Neural cell (in vitro differentiated cells): ENCODE data around the gene INTS7. TPM values are rescaled to one million over a fixed set of nuclear protein-coding genes. Genes with fewer than 3 reads are reported as not detected.

ENCODE experiments used
- H2AFZ ChIP-seq: fragments of 200-600, 300-800 bp; sonication (generic), shearing (Covaris generic); 2 replicates; pipeline ENCODE4 v1.6.0; 2014; ENCODE audit warnings: low read depth, mild to moderate bottlenecking, antibody characterized with exemption, low read length, moderate library complexity
- H3F3A ChIP-seq: fragments of 200-600 bp; shearing (Covaris generic); 2 replicates; pipeline ENCODE4 v1.6.1; 2016; ENCODE audit warnings: mild to moderate bottlenecking, moderate library complexity, mixed read lengths, antibody characterized with exemption, low read length; ENCODE audit not compliant: insufficient read depth, poor library complexity, severe bottlenecking
- H3K27ac ChIP-seq: fragments of 200-600, 300-800 bp; sonication (generic), shearing (Covaris generic); 2 replicates; pipeline ENCODE4 v1.5.1; 2014; ENCODE audit warnings: mild to moderate bottlenecking, low read length, moderate library complexity
- H3K27me3 ChIP-seq: fragments of 300-800, 200-600 bp; sonication (generic), shearing (Covaris generic); 2 replicates; pipeline ENCODE4 v1.6.0; 2014; ENCODE audit warnings: mild to moderate bottlenecking, low read depth, low read length, moderate library complexity; ENCODE audit not compliant: insufficient read depth
- H3K36me3 ChIP-seq: fragments of 300-800, 200-600 bp; sonication (generic), shearing (Covaris generic); 2 replicates; pipeline ENCODE4 v1.5.1; 2014; ENCODE audit warnings: mild to moderate bottlenecking, antibody characterized with exemption, low read length, moderate library complexity; ENCODE audit not compliant: insufficient read depth
- H3K4me2 ChIP-seq: fragments of 300-800, 200-600 bp; sonication (generic), shearing (Covaris generic); 2 replicates; pipeline ENCODE4 v1.6.0; 2014; ENCODE audit warnings: mild to moderate bottlenecking, low read length
- H3K4me3 ChIP-seq: fragments of 300-800, 200-600 bp; sonication (generic), shearing (Covaris generic); 2 replicates; pipeline ENCODE4 v1.5.1; 2014; ENCODE audit warnings: mild to moderate bottlenecking, low read length, moderate library complexity
- H3K79me2 ChIP-seq: fragments of 200-600 bp; shearing (Covaris generic); replicated peaks from 2 replicates; pipeline ENCODE4 v1.6.0; 2014; ENCODE audit warnings: mild to moderate bottlenecking, low read length, moderate library complexity; ENCODE audit not compliant: insufficient read depth
- H3K9ac ChIP-seq: fragments of 300-800, 200-600 bp; sonication (generic), shearing (Covaris generic); 2 replicates; pipeline ENCODE4 v1.6.1; 2016; ENCODE audit warnings: mild to moderate bottlenecking, low read length, mixed read lengths
- H3K9me2 ChIP-seq: fragments of 200-600 bp; shearing (Covaris generic); 2 replicates; pipeline ENCODE4 v1.6.1; 2016; ENCODE audit warnings: mild to moderate bottlenecking, low read length, mixed read lengths; ENCODE audit not compliant: insufficient read depth
- H3K9me3 ChIP-seq: fragments of 200-600, 300-800 bp; sonication (generic), shearing (Covaris generic); 2 replicates; pipeline ENCODE4 v1.6.1; 2016; ENCODE audit warnings: mild to moderate bottlenecking, mixed run types, low read length, moderate library complexity, mixed read lengths
- H4K20me1 ChIP-seq: fragments of 200-600 bp; shearing (Covaris generic); 2 replicates; pipeline ENCODE4 v1.6.1; 2016; ENCODE audit warnings: mild to moderate bottlenecking, mixed run types; ENCODE audit not compliant: insufficient read depth
- CTCF ChIP-seq: fragments of 450-650 bp; IDR thresholded peaks from 2 replicates; pipeline ENCODE4 v1.5.1; 2014; ENCODE audit warnings: antibody characterized with exemption, mild to moderate bottlenecking, moderate library complexity; ENCODE audit not compliant: poor library complexity, severe bottlenecking
- EP300 ChIP-seq: fragments of 450-650 bp; conservative IDR thresholded peaks from 2 replicates; pipeline ENCODE4 v1.6.1; 2014; ENCODE audit warnings: antibody characterized with exemption, mild to moderate bottlenecking, moderate library complexity; ENCODE audit not compliant: poor library complexity, severe bottlenecking
- EZH2 ChIP-seq: fragments of 200-600, 300-800 bp; shearing (Covaris generic), sonication (generic); IDR thresholded peaks from 2 replicates; pipeline ENCODE4 v1.6.1; 2014; ENCODE audit warnings: antibody characterized with exemption, low read length, borderline replicate concordance, mild to moderate bottlenecking; ENCODE audit not compliant: insufficient read depth, poor library complexity, severe bottlenecking
- MXI1 ChIP-seq: fragments of 450-650 bp; conservative IDR thresholded peaks from 2 replicates; pipeline ENCODE4 v1.6.1; 2014; ENCODE audit warnings: antibody characterized with exemption, mild to moderate bottlenecking; ENCODE audit not compliant: poor library complexity, severe bottlenecking
- POLR2AphosphoS5 ChIP-seq: IDR thresholded peaks from 2 replicates; pipeline ENCODE4 v1.6.1; 2012
- RAD21 ChIP-seq: fragments of 450-650 bp; conservative IDR thresholded peaks from 2 replicates; pipeline ENCODE4 v1.6.1; 2014; ENCODE audit warnings: antibody characterized with exemption, mild to moderate bottlenecking, moderate library complexity
- SMC3 ChIP-seq: fragments of 450-650 bp; conservative IDR thresholded peaks from 2 replicates; pipeline ENCODE4 v1.6.1; 2014; ENCODE audit warnings: antibody characterized with exemption, mild to moderate bottlenecking, moderate library complexity; ENCODE audit not compliant: poor library complexity
- TAF1 ChIP-seq: IDR thresholded peaks from 2 replicates; pipeline ENCODE4 v1.6.1; 2012; ENCODE audit warnings: low read depth
- polyA plus RNA-seq: library from polyadenylated mRNA; depleted of rRNA; stranded (reverse); fragments of >200 nt; gene quantifications from 2 replicates; pipeline ENCODE4 v1.2.3, GENCODE V29; 2014
- TF ChIP-seq, protein P1 (sequence below): IDR thresholded peaks from 2 replicates; pipeline ENCODE4 v1.6.1; 2012; ENCODE audit warnings: borderline replicate concordance

Gene INTS7
- polyA plus RNA-seq, 1 donor from 2014 or later: 23.6 TPM

- Histone ChIP-seq H3K9me2 (no peaks in the 10 kb centered on the region), H3K79me2 (no peaks in the 10 kb centered on the region), H3K36me3 (peaks cover 5% of the 10 kb centered on the region), H4K20me1 (no peaks in the 10 kb centered on the region), H3K27me3 (no peaks in the 10 kb centered on the region), H3K9ac (no peak overlapping the region), H3K4me3 (no peak overlapping the region), H2AFZ (no peak overlapping the region), H3K4me2 (no peak overlapping the region), H3K9me3 (no peaks in the 10 kb centered on the region), H3K27ac (no peak overlapping the region), H3F3A (no peaks in the 10 kb centered on the region)
- TF ChIP-seq CTCF (no peak), TAF1 (no peak), EP300 (no peak), EZH2 (no peak), RAD21 (no peak), SMC3 (no peak), MXI1 (no peak), POLR2AphosphoS5 (no peak)
- TF ChIP-seq, protein P1, sequence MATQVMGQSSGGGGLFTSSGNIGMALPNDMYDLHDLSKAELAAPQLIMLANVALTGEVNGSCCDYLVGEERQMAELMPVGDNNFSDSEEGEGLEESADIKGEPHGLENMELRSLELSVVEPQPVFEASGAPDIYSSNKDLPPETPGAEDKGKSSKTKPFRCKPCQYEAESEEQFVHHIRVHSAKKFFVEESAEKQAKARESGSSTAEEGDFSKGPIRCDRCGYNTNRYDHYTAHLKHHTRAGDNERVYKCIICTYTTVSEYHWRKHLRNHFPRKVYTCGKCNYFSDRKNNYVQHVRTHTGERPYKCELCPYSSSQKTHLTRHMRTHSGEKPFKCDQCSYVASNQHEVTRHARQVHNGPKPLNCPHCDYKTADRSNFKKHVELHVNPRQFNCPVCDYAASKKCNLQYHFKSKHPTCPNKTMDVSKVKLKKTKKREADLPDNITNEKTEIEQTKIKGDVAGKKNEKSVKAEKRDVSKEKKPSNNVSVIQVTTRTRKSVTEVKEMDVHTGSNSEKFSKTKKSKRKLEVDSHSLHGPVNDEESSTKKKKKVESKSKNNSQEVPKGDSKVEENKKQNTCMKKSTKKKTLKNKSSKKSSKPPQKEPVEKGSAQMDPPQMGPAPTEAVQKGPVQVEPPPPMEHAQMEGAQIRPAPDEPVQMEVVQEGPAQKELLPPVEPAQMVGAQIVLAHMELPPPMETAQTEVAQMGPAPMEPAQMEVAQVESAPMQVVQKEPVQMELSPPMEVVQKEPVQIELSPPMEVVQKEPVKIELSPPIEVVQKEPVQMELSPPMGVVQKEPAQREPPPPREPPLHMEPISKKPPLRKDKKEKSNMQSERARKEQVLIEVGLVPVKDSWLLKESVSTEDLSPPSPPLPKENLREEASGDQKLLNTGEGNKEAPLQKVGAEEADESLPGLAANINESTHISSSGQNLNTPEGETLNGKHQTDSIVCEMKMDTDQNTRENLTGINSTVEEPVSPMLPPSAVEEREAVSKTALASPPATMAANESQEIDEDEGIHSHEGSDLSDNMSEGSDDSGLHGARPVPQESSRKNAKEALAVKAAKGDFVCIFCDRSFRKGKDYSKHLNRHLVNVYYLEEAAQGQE: no peak
Measured at GRCh38 chr1:212007178-212007577, 28.2 kb downstream of the INTS7 start.

DNA sequence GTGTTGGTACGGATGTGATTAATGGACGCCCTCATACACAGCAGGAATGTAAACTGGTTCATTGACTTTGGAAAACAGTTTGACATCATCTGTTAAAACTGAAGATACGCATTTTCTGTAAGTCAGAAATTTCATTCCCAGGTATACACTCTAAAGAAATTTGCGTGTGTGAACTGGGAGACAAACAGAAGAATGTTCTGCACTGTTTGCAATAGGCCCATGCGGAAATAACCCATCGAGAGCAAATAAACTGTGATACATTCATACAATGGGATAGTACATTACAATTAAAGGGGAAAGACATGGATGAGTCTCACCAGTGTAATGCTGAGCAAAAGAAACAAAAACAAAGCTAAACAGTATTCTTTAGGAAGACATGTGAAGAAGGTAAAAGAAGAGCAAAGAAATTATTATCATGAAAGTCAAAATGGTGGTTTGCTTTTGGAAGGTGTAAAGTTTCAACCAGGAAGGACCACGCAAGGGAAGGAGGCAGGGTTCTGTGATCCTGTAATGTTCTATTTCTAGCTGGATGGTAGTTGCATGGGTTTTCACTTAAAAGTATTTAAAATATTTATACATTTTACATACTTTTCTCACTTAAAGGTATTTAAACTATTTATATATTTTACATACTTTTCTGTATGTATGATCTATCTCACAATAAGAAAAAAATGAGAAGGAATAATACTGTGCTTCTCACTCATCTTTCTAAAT is 30.3 kb downstream of the INTS7 start:
- H3K4me2 ChIP-seq: no peak overlapping the region
- no peaks in the 10 kb centered on the region for H3K9me3 ChIP-seq
- H3K27me3 ChIP-seq: no peaks in the 10 kb centered on the region
- no peak overlapping the region for H3K4me3 ChIP-seq
- H3F3A ChIP-seq: no peaks in the 10 kb centered on the region
- no peak overlapping the region for H3K9ac ChIP-seq
- H2AFZ ChIP-seq: no peak overlapping the region
- H3K9me2 ChIP-seq: no peaks in the 10 kb centered on the region
- no peaks in the 10 kb centered on the region for H3K79me2 ChIP-seq
- no peaks in the 10 kb centered on the region for H4K20me1 ChIP-seq
- TF ChIP-seq TAF1 (no peak), EP300 (no peak), POLR2AphosphoS5 (no peak), SMC3 (no peak), RAD21 (no peak), MXI1 (no peak)
- TF ChIP-seq, protein P1: no peak
- H3K27ac ChIP-seq: no peak overlapping the region
- H3K36me3 ChIP-seq: peaks cover 5% of the 10 kb centered on the region
